ENCODE measurements around the gene KCTD3.

DNA sequence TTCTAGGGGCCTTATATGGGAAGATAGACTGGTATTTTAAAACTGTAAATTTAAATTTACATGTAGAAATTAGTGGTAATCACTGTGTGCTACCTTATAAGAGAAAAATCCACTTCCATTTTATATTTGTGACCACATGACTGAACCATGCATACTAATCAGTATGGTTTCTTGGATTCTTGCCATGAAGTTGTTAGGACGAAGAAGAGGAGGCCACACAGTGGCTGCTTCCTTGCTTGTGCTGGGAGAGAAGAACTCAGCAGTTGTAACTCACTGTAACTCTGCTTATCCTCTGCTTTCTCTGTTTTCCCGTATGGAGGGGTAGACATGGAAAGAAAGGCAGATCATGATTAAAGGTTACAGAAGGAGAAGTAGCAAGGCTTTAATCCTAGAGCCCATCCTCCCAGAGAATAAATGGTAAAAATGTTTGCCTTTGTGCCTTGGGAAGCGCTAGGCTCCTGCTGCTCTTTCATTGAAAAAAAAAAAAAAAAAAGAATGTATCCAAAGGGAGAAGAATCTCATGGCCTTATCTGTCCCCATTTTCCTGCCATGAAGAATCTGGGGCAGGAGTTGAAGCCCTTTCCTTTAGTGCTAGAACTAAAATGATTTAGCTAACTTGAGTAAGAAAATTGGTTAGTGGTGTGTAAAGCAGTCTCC is 32.4 kb downstream of the KCTD3 start:
- TF ChIP-seq CTCF (conservative IDR thresholded peaks at IDR 0.05), result no peak
- no peak for TF ChIP-seq ZFX (IDR thresholded peaks at IDR 0.05)

All from C4-2B (cell line).